RWPE2 (cell line): ENCODE results near the gene HS3ST4.

Experiments used
- ATAC-seq: fragments of 200-7000 bp; cut with Tn5 transposase; 3 replicates; pipeline ENCODE4 v1.9.1; 2021; ENCODE audit warnings: low read depth
- DNase-seq: peaks from one replicate; pipeline ENCODE4 v3.0.0-alpha.2; 2020; ENCODE audit warnings: low spot score
- H3K27ac ChIP-seq: fragments of 450-650 bp; 2 replicates; pipeline ENCODE4 v1.5.1; 2017; ENCODE audit warnings: mild to moderate bottlenecking; ENCODE audit not compliant: poor library complexity, severe bottlenecking
- H3K27me3 ChIP-seq: fragments of 250-450 bp; sonication (Bioruptor Pico); 2 replicates; pipeline ENCODE4 v1.5.1; 2021; ENCODE audit warnings: mild to moderate bottlenecking, moderate library complexity; ENCODE audit not compliant: insufficient read depth, poor library complexity, severe bottlenecking
- H3K36me3 ChIP-seq: fragments of 250-450 bp; sonication (Bioruptor Pico); 2 replicates; pipeline ENCODE4 v1.5.1; 2020; ENCODE audit warnings: low read depth, mild to moderate bottlenecking, moderate library complexity
- H3K4me1 ChIP-seq: fragments of 250-450 bp; sonication (Bioruptor Pico); 2 replicates; pipeline ENCODE4 v1.5.1; 2021; ENCODE audit warnings: mild to moderate bottlenecking, moderate library complexity; ENCODE audit not compliant: insufficient read depth, poor library complexity, severe bottlenecking
- H3K4me3 ChIP-seq: fragments of 250-450 bp; sonication (Bioruptor Pico); 2 replicates; pipeline ENCODE4 v1.5.1; 2021; ENCODE audit warnings: mild to moderate bottlenecking, moderate library complexity; ENCODE audit not compliant: severe bottlenecking
- H3K9me3 ChIP-seq: fragments of 250-450 bp; sonication (Bioruptor Pico); 2 replicates; pipeline ENCODE4 v1.5.1; 2021; ENCODE audit warnings: mild to moderate bottlenecking, moderate library complexity; ENCODE audit not compliant: severe bottlenecking
- CTCF ChIP-seq: fragments of 450-650 bp; IDR thresholded peaks from one replicate; pipeline ENCODE4 v1.5.1; 2017; ENCODE audit warnings: mild to moderate bottlenecking, moderate library complexity; ENCODE audit not compliant: poor library complexity, severe bottlenecking

HS3ST4 gene

GRCh38 chr16:25799816-25800215 is 108.1 kb downstream of the HS3ST4 start:
- Histone ChIP-seq H3K9me3 (no peaks in the 10 kb centered on the region), H3K36me3 (no peaks in the 10 kb centered on the region), H3K27me3 (no peaks in the 10 kb centered on the region), H3K27ac (no peak overlapping the region), H3K4me1 (no peaks in the 10 kb centered on the region), H3K4me3 (no peak overlapping the region)
- TF ChIP-seq CTCF, result no peak
- no peak for DNase-seq
- ATAC-seq, result no peak

- Histone ChIP-seq H3K4me1 (no peaks in the 10 kb centered on the region), H3K27me3 (no peaks in the 10 kb centered on the region), H3K4me3 (no peak overlapping the region), H3K27ac (no peak overlapping the region), H3K36me3 (no peaks in the 10 kb centered on the region), H3K9me3 (no peaks in the 10 kb centered on the region)
- DNase-seq, result no peak
- ATAC-seq, result no peak
- TF ChIP-seq CTCF, result no peak
Observed at GRCh38 chr16:25812215-25812614, 120.5 kb downstream of the HS3ST4 start.

GRCh38 chr16:25817295-25817694 is 125.5 kb downstream of the HS3ST4 start:
- no peaks in the 10 kb centered on the region for H3K27me3 ChIP-seq
- H3K4me1 ChIP-seq, result no peaks in the 10 kb centered on the region
- no peaks in the 10 kb centered on the region for H3K36me3 ChIP-seq
- H3K9me3 ChIP-seq, result no peaks in the 10 kb centered on the region
- H3K4me3 ChIP-seq, result no peak overlapping the region
- DNase-seq, result no peak
- no peak for ATAC-seq
- H3K27ac ChIP-seq, result no peak overlapping the region
- TF ChIP-seq CTCF, result no peak

GRCh38 chr16:25817876-25818275 is 126.1 kb downstream of the HS3ST4 start:
- no peak overlapping the region for H3K27ac ChIP-seq
- H3K9me3 ChIP-seq, result no peaks in the 10 kb centered on the region
- no peak for TF ChIP-seq CTCF
- H3K4me3 ChIP-seq, result no peak overlapping the region
- ATAC-seq (no peak), DNase-seq (no peak)
- no peaks in the 10 kb centered on the region for H3K27me3 ChIP-seq
- no peaks in the 10 kb centered on the region for H3K36me3 ChIP-seq
- H3K4me1 ChIP-seq, result no peaks in the 10 kb centered on the region

- no peaks in the 10 kb centered on the region for H3K36me3 ChIP-seq
- H3K27ac ChIP-seq, result no peak overlapping the region
- 0 out of 3 replicates have a peak, but pooled peaks have one; percentile 48 for ATAC-seq
Observed at GRCh38 chr16:25823891-25824290, 132.1 kb downstream of the HS3ST4 start.

More at GRCh38 chr16:25823891-25824290, 132.1 kb downstream of the HS3ST4 start:
- Histone ChIP-seq H3K9me3 (no peaks in the 10 kb centered on the region), H3K27me3 (no peaks in the 10 kb centered on the region), H3K4me1 (no peaks in the 10 kb centered on the region), H3K4me3 (no peak overlapping the region)
- no peak for DNase-seq
- TF ChIP-seq CTCF, result no peak
